LoVo (cell line): ENCODE results near the gene DENND1A.
A peak's percentile ranks its signal among the peaks of the same experiment; 100 is the strongest.

Experiments used
- DNase-seq: peaks from one replicate; pipeline ENCODE4 v3.0.0-alpha.2; 2016; ENCODE audit warnings: low spot score

The DENND1A gene

DNA sequence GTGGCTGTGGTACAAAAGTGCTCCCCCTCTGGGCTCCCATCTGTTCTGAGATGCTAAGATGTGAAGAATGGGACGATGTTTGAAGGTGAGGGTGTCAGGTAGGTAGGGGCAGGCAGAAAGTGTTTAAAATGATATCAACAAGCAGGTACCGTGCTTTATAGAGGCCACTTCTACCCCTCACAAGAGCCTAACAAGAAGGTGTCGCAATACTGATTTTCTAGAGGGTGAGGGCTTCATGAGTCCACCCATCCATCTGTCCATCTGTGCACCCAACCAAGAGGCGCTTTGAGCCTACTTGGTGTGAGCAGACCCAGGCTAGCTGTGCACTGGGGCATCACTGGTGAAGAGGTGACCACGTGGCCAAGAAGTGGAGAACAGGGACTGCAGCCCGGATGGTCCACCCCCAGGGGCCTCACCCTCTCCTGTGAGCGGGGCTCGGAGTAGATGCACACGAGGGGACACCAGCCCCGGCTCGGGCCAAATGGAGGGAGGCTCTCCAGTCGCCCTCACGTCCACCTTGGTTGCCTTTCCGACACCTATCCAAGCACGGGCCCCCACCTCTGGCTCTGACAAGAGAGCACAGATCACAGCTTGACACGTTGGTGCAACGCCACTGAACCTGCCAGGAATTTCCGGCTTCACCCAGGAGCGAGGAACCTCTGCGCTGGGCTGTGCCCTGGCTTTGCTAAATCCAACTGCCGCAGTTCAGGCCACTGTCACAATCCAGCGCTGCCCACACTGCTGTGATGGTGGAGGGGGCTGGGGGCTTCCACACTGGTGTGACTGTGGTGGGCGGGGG lies 539.4 kb downstream of the DENND1A start:
- no peak for DNase-seq

DNA sequence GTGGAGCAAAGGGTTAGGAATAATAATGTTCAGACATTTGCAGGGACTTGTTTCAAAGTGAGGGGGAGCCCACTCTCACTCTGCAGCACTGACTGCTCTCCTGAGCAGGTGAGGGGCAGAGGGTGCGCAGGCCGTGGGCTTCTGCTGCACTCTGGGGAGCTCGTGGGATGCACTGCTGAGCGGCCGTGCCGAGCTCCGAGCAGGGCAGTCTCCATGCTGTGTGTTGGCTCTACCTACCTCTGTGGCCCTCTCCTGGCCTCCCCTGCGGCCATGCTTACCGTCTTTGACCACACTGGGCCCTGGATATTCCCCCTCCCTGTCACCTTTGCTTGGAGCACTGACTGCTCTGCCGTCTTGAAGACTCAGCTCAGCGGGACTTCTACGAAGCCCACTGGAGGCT lies 540.2 kb downstream of the DENND1A start:
- DNase-seq, result no peak

DNA sequence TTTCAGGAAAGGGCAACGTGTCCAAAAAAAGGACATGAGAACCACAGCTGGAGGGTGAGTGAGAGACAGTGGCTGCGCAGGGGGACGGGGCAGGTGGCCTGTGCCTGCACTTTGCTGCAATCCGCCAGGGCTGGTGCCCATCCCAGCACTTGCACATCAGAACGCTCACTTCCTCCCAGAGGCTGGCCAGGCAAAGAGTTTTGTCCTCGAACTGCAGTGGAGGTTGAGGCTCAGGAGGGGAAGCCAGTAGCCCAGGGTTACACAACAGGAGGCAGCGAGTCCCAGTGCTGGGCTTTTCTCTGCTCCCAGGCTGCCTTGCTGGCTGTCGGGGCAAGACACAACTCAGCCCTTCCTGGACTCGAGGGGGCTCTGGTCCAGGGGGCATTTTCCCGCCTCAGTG lies 540.9 kb downstream of the DENND1A start:
- no peak for DNase-seq

DNA sequence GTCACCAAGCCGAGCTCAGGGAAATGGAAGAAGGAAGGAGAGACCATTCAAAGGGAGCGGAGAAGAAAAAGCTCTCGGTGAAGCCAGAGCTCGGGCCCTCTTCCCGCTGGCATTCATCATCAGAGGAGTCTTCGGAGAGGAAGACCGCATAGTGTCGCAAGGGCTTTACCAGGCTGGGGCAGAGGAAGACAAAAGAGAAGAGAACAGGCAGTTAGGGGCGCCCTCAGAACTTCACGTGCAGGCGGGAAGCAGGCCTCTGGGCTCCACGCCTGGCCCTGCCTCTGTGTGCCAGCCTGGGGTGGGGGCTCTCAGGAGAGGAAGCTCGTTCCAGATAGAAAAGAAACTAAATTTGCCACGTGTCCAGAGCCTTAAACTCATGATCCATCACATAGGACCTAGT lies 542.2 kb downstream of the DENND1A start:
- no peak for DNase-seq

DNA sequence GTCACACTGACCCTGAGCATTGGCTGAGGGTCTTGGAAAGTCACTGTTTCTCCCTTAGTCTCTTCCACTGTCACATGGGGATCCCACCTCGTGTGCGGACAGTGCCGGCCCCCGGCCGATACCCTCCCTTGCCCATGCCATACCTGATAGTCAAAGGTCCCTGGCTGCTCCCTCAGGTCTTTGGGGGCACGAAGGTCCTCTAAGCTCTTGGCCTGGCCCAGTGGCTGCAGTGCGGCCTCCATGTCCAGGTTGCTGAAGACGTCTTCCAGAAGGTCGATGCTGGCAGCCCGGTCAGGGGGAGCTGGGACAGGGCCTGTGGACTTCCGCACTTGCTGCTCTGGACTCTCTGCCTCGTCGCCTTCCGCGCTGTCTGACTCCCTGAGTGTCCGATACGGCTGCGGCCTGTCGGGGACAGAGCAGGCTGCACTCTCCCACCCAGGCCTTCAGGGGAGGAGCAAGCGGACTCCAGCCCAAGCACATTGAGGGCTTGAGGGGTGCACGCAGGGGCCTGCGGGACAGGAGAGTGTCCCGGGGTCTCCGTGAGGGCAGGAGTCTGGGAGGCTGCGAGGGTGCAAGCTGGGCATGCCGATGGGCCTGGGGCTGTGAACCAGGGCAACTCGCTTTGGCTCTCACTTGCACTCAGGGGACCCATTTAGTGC lies 546.3 kb downstream of the DENND1A start:
- DNase-seq, result no peak

DNA sequence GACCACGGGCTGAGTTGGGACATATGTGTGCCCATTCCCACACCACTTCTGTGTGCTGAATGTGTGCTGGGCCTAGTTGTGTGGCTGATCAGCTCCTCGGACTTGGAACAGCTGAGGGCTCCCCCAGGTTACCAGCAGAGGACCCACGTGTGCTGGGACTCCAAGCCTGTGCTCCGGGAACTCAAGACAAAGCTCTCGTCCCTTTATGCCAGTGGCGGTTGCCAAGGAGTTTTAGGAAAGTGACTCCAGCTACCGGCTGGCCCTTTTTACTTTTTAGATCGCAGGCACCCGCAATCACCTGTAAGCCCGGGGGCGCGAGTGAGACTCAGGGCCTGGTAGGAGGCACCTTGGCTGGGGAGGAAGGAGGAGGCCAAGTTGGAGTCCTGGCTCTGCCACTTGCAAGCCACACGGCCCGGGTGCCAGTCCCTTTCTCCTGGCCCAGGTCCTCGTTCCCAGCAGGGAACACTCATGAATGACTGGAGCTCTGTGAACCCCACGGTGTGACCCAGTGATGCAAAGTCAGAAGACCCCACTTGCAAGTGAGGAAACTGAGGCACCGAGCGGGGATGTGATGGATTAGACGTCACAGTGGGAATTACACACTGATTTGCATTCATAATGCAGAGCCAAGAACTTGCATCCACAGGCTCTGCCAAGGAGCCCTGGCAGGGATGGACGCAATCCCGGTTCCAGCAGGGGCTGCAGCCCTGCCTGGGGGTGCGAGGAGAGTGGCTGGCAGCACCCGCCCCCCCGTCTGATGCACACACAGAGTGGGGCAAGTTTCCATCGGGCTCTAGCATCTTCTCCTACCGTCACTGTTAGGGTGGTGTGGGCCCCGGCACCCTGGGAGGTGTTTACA lies 547.0 kb downstream of the DENND1A start:
- no peak for DNase-seq

DNA sequence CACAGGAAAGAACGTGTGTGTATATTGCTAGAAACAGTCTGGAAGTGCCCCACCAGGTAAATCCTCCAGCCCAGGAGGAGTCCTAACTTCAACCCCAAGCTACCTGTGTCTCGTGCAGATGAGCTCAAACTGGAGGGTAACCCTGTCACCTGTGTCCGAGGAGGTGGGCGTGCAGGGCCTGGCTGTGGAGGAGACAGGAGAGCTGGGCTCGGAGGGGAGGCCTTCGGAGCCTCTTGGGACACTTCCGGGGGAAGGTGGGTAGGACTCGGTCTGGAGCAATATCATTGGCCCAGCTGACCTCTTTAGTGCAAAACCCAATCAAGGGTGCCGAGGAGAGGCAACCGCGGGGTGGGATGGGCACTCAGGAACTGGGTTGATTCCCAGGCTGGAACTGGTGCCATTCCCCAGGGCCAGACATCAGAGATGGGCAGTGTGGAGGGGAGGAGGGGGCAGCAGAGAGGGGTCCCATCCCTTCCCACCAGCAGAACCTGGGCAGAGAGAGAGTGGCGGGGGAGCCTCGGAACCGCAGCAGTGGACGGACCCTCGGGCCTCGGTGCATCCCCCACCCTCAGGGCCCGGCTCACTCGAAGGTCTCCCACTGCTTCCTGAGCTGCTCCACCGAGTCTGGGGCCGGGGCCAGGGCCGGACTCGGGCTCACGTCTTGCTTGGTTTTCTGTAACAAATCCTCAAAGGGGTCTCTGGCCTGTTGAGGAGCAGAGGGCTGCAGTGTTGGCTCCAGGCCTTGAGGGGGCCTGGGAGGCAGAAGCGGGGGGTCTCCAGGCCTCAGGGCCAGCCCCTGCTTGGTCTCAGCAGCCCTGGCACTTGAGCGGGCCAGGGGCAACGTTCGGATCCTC lies 548.8 kb downstream of the DENND1A start:
- DNase-seq, result no peak

DNA sequence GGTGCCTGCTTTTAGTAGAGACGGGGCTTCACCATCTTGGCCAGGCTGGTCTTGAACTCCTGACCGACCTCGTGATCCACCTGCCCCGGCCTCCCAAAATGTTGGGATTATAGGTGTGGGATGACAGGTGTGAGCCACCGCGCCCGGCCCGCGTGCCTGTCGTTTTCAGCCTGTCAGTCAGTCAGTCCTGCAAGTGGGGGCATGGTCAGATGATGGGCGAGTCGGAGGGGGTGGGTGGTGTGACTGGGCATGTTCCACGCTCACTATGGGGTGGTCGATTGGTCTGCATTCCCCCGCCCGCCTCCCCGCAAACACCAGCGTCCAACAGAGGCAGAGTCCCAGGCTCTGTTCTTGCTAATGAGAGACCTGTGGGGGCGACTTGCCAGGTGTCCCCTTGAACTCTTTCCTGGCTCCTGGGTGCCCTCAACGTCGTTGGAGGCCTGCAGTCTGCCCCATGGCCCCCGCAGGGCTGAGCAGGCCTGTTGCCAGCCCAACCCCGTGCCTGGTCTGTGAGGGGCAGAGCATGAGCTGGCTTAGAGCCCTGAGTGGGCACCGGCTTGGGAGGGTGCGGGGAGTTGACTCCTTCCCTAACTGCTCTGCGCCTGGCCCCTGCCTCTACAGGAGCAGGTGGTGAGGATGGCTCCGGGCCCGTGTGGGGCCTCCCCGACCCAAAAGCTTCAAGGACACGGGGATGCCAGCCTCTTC lies 550.8 kb downstream of the DENND1A start:
- DNase-seq, result no peak

DNA sequence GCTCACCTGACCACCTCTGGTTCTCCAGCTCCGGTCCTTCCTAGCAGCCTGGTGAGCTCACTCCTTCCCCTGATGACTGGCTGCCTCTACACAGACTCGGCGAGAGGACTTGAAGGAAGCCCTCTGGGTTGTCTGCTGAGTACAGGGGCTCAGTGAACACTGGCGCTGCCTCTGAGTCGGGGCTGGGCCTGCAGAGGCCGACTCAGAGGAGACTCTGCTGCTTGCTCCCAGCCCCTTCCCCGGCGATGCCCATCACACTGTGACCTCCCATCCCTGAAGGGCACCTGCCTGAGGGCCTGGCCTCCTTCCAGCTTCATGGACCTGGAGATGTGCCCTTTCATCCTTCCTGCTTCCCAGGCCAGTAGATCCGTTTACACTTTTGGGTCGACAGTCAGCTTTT lies 551.9 kb downstream of the DENND1A start:
- DNase-seq, result no peak

DNA sequence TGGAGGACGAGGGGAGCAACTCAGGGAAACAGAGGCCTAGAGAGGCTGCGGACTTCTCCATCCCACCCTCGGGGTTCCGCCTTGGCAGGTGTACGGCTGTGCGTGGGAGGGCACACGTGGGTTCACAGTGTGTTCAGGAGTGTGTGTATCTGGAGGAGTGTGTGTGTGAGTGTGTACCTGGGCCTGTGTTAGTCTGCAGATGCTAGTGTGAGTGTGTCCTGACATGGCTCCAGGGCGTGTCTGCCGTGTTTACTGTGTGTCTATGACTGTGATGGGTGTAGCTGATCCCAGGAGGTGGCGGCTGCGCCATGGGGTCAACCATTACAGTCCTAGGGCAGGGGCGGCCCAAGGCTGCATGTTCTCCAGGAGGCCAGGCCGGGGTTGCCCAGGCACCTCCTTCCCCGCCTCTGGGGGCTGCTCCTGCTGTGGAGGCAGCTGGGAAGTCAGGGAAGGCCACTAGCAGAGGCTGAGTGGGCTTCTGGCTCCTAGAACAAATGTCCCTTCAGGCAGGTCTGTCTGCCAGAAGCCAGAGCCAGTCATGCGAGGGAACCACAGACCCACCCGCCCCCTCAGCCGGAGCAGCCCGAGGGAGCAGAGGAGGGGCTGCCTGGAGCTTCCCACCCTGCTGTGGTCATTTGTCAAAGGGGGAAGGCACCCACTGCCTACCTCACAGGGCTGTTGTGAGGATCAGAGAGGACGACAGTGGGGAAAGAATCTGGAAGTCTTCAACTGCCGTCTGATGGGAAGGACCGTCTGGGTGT lies 552.5 kb downstream of the DENND1A start:
- DNase-seq, result peak; percentile 58

DNA sequence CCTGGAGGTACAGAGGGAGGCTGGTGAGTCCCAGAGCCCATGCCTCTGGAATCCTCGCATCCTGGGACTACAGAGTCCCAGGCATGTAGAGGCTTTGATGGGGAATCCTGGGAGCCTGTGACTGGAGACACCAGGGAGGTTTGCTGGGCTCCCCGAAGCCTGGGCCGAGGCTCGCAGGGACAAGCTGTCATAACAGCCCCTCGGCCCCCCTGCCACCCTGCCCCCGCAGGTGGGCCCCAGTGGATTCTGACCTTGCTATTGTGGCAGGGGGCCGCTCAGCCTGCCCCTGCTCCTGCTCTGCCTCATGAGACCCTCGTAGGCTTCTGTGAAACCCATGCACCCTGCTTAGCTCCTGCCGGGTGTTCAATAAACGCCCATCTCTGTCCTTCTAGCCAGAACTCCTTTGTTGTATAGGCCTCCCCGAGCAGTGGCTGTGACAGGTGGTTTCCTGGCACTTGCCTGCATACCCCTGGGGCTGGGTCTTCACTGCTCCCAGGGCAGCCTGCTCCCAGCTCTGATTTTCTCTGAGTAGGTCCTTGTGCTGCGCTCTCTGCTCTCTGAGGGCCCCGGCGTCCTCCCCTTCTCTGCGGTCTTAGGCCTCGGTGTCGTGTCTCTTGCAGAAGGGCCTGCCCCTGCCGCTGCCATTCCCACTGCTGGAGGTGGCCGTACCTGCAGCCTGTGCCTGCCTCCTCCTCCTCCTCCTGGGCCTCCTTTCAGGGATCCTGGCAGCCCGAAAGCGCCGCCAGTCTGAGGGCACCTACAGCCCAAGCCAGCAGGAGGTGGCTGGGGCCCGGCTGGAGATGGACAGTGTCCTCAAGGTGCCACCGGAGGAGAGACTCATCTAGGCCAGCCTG lies 553.5 kb downstream of the DENND1A start:
- DNase-seq, result no peak

DNA sequence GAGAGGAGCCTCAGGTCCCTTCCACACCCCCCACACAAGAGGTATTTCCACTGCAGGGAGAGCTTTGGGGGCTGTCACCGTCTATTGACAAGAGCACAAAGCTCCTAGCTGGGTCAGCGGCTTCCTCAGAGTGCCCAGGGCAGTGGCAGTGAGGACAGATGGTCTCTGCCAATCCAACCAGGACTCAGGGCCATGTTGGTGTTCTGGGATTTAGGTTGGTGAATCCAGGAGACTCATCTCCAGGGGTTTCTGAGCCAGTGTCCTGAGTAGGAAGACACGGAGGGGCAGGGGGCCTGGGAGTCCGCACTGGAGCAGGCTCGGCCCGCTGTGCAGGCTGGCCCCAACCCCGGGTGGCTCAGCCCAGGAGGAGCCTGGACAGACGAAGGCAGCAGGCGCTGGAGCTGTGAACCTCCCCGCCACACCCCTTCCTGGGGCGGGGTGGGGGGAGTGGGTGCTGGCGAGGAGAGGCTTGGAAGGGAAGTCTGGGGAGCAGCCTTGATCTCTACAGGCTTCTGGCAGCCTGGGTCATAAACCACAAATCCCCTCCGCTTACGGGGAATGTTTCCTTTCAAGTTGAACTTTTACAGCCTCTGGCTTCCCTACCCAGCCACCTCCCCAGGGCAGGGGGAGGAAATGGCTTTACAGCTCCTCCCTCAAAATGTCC lies 554.3 kb downstream of the DENND1A start:
- DNase-seq, result peak; percentile 89

DNA sequence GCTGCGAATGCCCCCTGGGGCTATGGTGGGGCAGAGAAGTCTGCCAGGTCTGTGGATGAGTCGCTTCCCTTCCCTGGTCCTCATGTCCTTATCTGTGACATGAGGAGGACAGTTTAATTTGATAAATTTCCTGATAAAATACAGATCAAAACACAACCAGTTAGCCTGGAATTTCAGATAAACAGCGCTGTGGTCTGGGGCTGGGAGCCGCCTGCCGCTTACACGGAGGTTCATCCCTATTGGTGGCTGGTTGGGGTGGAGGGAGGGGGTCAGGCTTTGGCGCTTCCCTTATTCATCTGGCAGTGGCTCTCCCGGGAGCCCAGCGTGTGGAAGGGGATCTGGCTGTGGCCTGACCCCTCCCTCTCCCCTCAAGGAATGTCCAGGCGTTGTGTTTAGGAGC lies 556.0 kb downstream of the DENND1A start:
- no peak for DNase-seq

DNA sequence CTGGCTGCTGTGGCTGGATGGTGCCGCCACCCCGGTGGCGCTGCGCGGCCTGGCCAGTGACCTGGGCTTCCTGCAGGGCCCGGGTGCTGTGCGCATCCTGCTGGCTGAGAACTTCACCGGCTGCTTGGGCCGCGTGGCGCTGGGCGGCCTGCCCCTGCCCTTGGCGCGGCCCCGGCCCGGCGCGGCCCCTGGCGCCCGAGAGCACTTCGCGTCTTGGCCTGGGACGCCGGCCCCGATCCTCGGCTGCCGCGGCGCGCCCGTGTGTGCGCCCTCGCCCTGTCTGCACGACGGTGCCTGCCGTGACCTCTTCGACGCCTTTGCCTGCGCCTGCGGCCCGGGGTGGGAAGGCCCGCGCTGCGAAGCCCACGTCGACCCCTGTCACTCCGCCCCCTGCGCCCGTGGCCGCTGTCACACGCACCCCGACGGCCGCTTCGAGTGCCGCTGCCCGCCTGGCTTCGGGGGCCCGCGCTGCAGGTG lies 556.4 kb downstream of the DENND1A start:
- no peak for DNase-seq

DNA sequence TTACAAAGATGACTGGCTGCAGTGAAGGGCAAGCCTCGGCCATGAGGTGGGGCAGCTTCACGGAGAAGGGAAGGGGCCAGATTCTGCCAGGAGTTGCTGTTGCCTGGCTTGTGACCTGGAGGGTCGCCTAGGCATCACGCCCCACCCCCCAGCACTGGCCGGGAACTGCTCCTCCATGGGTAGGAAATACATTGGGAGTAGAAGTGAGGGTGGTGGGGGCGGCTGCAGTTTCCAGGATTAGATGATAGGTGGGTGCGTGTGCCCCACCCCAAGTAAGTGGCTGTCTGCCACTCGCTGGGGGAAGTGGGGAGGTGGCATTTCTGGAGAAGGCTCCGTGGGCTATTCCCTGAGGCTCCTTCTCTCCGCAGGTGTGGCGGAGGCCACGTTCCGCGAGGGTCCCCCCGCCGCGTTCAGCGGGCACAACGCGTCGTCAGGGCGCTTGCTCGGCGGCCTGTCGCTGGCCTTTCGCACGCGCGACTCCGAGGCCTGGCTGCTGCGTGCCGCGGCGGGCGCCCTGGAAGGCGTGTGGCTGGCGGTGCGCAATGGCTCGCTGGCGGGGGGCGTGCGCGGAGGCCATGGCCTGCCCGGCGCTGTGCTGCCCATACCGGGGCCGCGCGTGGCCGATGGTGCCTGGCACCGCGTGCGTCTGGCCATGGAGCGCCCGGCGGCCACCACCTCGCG lies 557.0 kb downstream of the DENND1A start:
- no peak for DNase-seq

DNA sequence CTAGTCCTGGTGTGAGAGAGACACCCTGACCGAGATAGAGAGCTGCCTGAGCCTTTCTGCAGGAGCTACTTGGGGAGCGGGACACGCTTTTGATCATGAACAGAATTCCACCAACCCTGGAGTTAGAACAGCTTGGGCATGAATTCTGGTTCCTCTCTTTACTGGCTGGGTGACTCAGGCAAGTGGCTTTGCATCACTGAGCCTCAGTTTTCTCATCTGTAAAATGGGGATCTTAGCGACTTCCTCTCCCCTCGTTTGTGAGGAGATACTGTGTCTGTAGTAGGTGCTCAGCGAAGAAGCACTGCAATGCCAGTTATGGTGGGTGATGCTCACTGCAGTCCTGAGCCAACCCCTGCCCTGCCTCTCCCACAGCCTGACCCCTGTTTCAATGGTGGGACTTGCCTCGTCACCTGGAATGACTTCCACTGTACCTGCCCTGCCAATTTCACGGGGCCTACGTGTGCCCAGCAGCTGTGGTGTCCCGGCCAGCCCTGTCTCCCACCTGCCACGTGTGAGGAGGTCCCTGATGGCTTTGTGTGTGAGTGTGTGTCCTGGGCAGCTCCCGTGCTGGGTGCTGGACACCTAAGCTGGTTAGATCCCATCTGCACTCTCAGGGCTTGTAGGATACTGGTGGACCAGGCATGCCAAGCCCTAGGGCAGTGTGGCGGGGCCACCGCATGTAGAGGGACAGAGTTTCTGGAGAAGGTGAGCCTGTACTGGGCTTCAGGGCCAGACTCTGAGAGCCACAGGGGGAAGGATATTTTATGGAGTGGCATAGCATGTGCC lies 557.9 kb downstream of the DENND1A start:
- no peak for DNase-seq

DNA sequence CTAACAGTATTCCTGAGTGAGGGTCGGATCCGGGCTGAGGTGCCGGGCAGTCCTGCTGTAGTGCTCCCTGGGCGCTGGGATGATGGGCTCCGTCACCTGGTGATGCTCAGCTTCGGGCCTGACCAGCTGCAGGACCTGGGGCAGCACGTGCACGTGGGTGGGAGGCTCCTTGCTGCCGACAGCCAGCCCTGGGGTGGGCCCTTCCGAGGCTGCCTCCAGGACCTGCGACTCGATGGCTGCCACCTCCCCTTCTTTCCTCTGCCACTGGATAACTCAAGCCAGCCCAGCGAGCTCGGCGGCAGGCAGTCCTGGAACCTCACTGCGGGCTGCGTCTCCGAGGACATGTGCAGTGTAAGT lies 558.7 kb downstream of the DENND1A start:
- DNase-seq, result no peak
